HEK293 (cell line): ENCODE data around the gene DHRS11.

Experiments
- CTCF ChIA-PET: fragments of 350-600 bp; formaldehyde crosslinking; extraction: SDS; loops from one replicate; lab custom pipeline; 2021; ENCODE audit warnings: antibody characterized with exemption; lab: Yijun Ruan, JAX
- POLR2A ChIA-PET: fragments of 300-600 bp; formaldehyde crosslinking; extraction: SDS; loops from one replicate; lab custom pipeline; 2020; ENCODE audit warnings: antibody characterized with exemption, inconsistent platforms; lab: Yijun Ruan, JAX
- H3K27ac ChIP-seq: fragments of 200-500 bp; sonication (Bioruptor generic); 2 replicates; pipeline ENCODE4 v1.5.1; 2014; ENCODE audit warnings: low read depth, low read length, control low read depth, inconsistent platforms; ENCODE audit errors: extremely low read depth
- H3K36me3 ChIP-seq, 2 experiments: fragments of 200-500 bp in 1 of 2; sonication (Bioruptor generic) in 1 of 2; 1 replicate in 1 of 2; 2 replicates in 1 of 2; pipeline ENCODE4 v1.5.1; 2014 to 2017; ENCODE audit warnings: inconsistent platforms in 2 of 2, low read length in 2 of 2; ENCODE audit not compliant: control insufficient read depth in 2 of 2, insufficient read depth in 1 of 2
- H3K4me1 ChIP-seq: fragments of 200-500 bp; sonication (Bioruptor generic); 2 replicates; pipeline ENCODE4 v1.5.1; 2014; ENCODE audit warnings: mild to moderate bottlenecking, low read length, inconsistent platforms; ENCODE audit not compliant: control insufficient read depth, insufficient read depth
- H3K4me3 ChIP-seq: 2 replicates; pipeline ENCODE4 v1.5.1; 2011; ENCODE audit warnings: low read depth, mild to moderate bottlenecking, control low read depth, low read length, moderate library complexity
- H3K9me3 ChIP-seq: fragments of 200-500 bp; sonication (Bioruptor generic); 2 replicates; pipeline ENCODE4 v1.5.1; 2014; ENCODE audit warnings: low read depth, low read length, inconsistent platforms; ENCODE audit not compliant: control insufficient read depth, insufficient read depth
- BCL6B ChIP-seq: fragments of 450-650 bp; formaldehyde crosslinking; IDR thresholded peaks from 2 replicates; pipeline ENCODE4 v1.5.1; 2017; ENCODE audit warnings: missing biosample characterization, missing genetic modification characterization
- EGR2 ChIP-seq: fragments of 450-650 bp; formaldehyde crosslinking; IDR thresholded peaks from 2 replicates; pipeline ENCODE4 v1.5.1; 2016; ENCODE audit warnings: low read depth, missing biosample characterization, missing genetic modification characterization
- GFI1B ChIP-seq: fragments of 450-650 bp; formaldehyde crosslinking; IDR thresholded peaks from 2 replicates; pipeline ENCODE4 v1.5.1; 2016; ENCODE audit warnings: missing biosample characterization, missing genetic modification characterization
- IKZF3 ChIP-seq: fragments of 450-650 bp; IDR thresholded peaks from 2 replicates; pipeline ENCODE4 v1.5.0; 2018; ENCODE audit warnings: missing biosample characterization, mild to moderate bottlenecking, missing genetic modification characterization, moderate library complexity
- KLF7 ChIP-seq: fragments of 450-650 bp; formaldehyde crosslinking; IDR thresholded peaks from 2 replicates; pipeline ENCODE4 v1.5.1; 2016; ENCODE audit warnings: missing biosample characterization, missing genetic modification characterization, borderline replicate concordance
- KLF9 ChIP-seq: fragments of 450-650 bp; formaldehyde crosslinking; IDR thresholded peaks from 2 replicates; pipeline ENCODE4 v1.5.1; 2016; ENCODE audit warnings: missing biosample characterization, missing genetic modification characterization, low read depth
- TCF7L2 ChIP-seq: IDR thresholded peaks from 2 replicates; pipeline ENCODE4 v1.6.1; 2011; ENCODE audit warnings: low read depth, mild to moderate bottlenecking, inconsistent platforms, low read length, moderate library complexity, borderline replicate concordance
- ZBTB6 ChIP-seq: fragments of 450-650 bp; formaldehyde crosslinking; IDR thresholded peaks from 2 replicates; pipeline ENCODE4 v1.5.1; 2017; ENCODE audit warnings: missing biosample characterization, missing genetic modification characterization
- ZNF157 ChIP-seq: fragments of 450-650 bp; formaldehyde crosslinking; IDR thresholded peaks from 2 replicates; pipeline ENCODE4 v1.5.1; 2016; ENCODE audit warnings: missing biosample characterization, missing genetic modification characterization
- ZNF23 ChIP-seq: fragments of 450-650 bp; formaldehyde crosslinking; IDR thresholded peaks from 2 replicates; pipeline ENCODE4 v1.5.1; 2016; ENCODE audit warnings: missing biosample characterization, missing genetic modification characterization, borderline replicate concordance
- ZNF341 ChIP-seq: fragments of 450-650 bp; formaldehyde crosslinking; IDR thresholded peaks from 2 replicates; pipeline ENCODE4; 2016; ENCODE audit warnings: low read depth, missing biosample characterization, missing genetic modification characterization
- ZNF433 ChIP-seq: fragments of 450-650 bp; formaldehyde crosslinking; IDR thresholded peaks from 2 replicates; pipeline ENCODE4 v1.5.1; 2016; ENCODE audit warnings: missing biosample characterization, missing genetic modification characterization, low read depth
- ZNF510 ChIP-seq: fragments of 450-650 bp; formaldehyde crosslinking; IDR thresholded peaks from 2 replicates; pipeline ENCODE4 v1.5.1; 2018; ENCODE audit warnings: mild to moderate bottlenecking, missing genetic modification characterization, missing biosample characterization; ENCODE audit not compliant: insufficient replicate concordance
- ZNF514 ChIP-seq: fragments of 450-650 bp; formaldehyde crosslinking; IDR thresholded peaks from 2 replicates; pipeline ENCODE4 v1.5.1; 2016; ENCODE audit warnings: missing biosample characterization, missing genetic modification characterization
- ZNF518A ChIP-seq: fragments of 450-650 bp; formaldehyde crosslinking; conservative IDR thresholded peaks from 2 replicates; pipeline ENCODE4 v1.5.1; 2016; ENCODE audit warnings: low read depth, missing biosample characterization, missing genetic modification characterization
- ZNF558 ChIP-seq: fragments of 450-650 bp; formaldehyde crosslinking; IDR thresholded peaks from 2 replicates; pipeline ENCODE4 v1.5.1; 2016; ENCODE audit warnings: missing biosample characterization, missing genetic modification characterization
- ZNF629 ChIP-seq: fragments of 450-650 bp; formaldehyde crosslinking; IDR thresholded peaks from 2 replicates; pipeline ENCODE4 v1.5.1; 2017; ENCODE audit warnings: missing biosample characterization, missing genetic modification characterization
- ZNF654 ChIP-seq: fragments of 450-650 bp; formaldehyde crosslinking; IDR thresholded peaks from 2 replicates; pipeline ENCODE4 v1.5.1; 2016; ENCODE audit warnings: low read depth, missing biosample characterization, missing genetic modification characterization
- ZNF704 ChIP-seq: fragments of 450-650 bp; formaldehyde crosslinking; IDR thresholded peaks from 2 replicates; pipeline ENCODE4 v1.5.1; 2016; ENCODE audit warnings: missing biosample characterization, missing genetic modification characterization
- ZNF776 ChIP-seq: fragments of 450-650 bp; formaldehyde crosslinking; IDR thresholded peaks from 2 replicates; pipeline ENCODE4 v1.5.0; 2017; ENCODE audit warnings: missing biosample characterization, missing genetic modification characterization, borderline replicate concordance
- ZNF777 ChIP-seq: fragments of 450-650 bp; formaldehyde crosslinking; IDR thresholded peaks from 2 replicates; pipeline ENCODE4 v1.5.1; 2017; ENCODE audit warnings: missing biosample characterization, missing genetic modification characterization, borderline replicate concordance
- ZNF785 ChIP-seq: fragments of 450-650 bp; formaldehyde crosslinking; IDR thresholded peaks from 2 replicates; pipeline ENCODE4 v1.5.1; 2016; ENCODE audit warnings: missing biosample characterization, missing genetic modification characterization
- ZSCAN16 ChIP-seq: fragments of 450-650 bp; formaldehyde crosslinking; IDR thresholded peaks from 2 replicates; pipeline ENCODE4 v1.5.1; 2016; ENCODE audit warnings: missing biosample characterization, missing genetic modification characterization
- TF ChIP-seq, protein P1 (sequence below): fragments of 450-650 bp; formaldehyde crosslinking; IDR thresholded peaks from 2 replicates; pipeline ENCODE4 v1.5.1; 2016; ENCODE audit warnings: missing biosample characterization, missing genetic modification characterization, low read depth

DHRS11 gene

GRCh38 chr17:36575028-36575427 is 16.7 kb upstream of the DHRS11 start:
- H3K36me3 ChIP-seq, result peaks cover 63 to 88% of the 10 kb centered on the region in 2 experiments
- CTCF ChIA-PET, result no interaction called here
- TF ChIP-seq ZNF514 (tag by site-specific recombination) (no peak), ZNF157 (tag by site-specific recombination) (no peak), TCF7L2 (no peak), ZNF629 (no peak), ZNF23 (tag by site-specific recombination) (no peak), ZNF433 (tag by site-specific recombination) (no peak), ZSCAN16 (no peak), KLF7 (no peak), ZNF785 (tag by site-specific recombination) (no peak), ZNF776 (tag by site-specific recombination) (no peak), ZBTB6 (no peak)
- TF ChIP-seq, protein P1, sequence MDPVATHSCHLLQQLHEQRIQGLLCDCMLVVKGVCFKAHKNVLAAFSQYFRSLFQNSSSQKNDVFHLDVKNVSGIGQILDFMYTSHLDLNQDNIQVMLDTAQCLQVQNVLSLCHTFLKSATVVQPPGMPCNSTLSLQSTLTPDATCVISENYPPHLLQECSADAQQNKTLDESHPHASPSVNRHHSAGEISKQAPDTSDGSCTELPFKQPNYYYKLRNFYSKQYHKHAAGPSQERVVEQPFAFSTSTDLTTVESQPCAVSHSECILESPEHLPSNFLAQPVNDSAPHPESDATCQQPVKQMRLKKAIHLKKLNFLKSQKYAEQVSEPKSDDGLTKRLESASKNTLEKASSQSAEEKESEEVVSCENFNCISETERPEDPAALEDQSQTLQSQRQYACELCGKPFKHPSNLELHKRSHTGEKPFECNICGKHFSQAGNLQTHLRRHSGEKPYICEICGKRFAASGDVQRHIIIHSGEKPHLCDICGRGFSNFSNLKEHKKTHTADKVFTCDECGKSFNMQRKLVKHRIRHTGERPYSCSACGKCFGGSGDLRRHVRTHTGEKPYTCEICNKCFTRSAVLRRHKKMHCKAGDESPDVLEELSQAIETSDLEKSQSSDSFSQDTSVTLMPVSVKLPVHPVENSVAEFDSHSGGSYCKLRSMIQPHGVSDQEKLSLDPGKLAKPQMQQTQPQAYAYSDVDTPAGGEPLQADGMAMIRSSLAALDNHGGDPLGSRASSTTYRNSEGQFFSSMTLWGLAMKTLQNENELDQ (tag by site-specific recombination), result no peak
- TF ChIP-seq, all 188 proteins: peak for 0
- POLR2A ChIA-PET, result interaction anchor here (1.5 kb wide), 1 partner anchor 31 kb away, joined by 3 read pairs; no protein-coding TSS in a partner anchor
- no peak overlapping the region for H3K27ac ChIP-seq
- H3K9me3 ChIP-seq, result no peaks in the 10 kb centered on the region
- no peaks in the 10 kb centered on the region for H3K4me1 ChIP-seq
- H3K4me3 ChIP-seq, result no peak overlapping the region

DNA sequence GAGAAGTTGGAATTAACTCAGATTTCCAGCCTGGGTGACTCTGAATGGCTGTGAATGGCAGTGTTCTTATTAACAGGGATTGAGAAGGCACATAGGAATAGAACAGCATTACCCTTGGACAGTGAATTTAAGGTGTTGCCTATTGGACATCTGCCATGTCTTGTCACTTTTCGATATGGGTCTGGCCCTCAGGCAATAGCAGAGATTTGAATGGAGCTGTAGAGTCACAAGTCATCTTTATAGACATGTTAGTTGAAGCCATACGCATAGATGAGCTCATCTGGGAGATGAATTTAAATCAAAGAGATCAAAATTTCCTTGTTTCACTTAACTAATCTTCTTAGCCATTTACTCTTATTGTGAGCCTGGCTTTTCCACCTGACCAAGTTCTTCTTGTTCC is 14.9 kb upstream of the DHRS11 start:
- Histone ChIP-seq H3K4me1 (no peaks in the 10 kb centered on the region), H3K27ac (no peak overlapping the region), H3K4me3 (no peak overlapping the region), H3K9me3 (no peaks in the 10 kb centered on the region), H3K36me3 (peaks cover 67 to 89% of the 10 kb centered on the region in 2 experiments)
- POLR2A ChIA-PET, result interaction anchor here (0.6 kb wide), 1 partner anchor 32 kb away, joined by 4 read pairs; the partner anchor contains the start of gene GGNBP2
- CTCF ChIA-PET, result no interaction called here
- TF ChIP-seq GFI1B (no peak), BCL6B (no peak), ZNF558 (tag by site-specific recombination) (no peak), ZNF654 (tag by site-specific recombination) (no peak), ZNF518A (tag by site-specific recombination) (no peak), ZNF510 (tag by site-specific recombination) (no peak), ZNF777 (tag by site-specific recombination) (no peak), KLF9 (tag by site-specific recombination) (no peak), IKZF3 (tag by site-specific recombination) (no peak), ZNF341 (tag by site-specific recombination) (no peak), ZNF704 (tag by site-specific recombination) (no peak), EGR2 (tag by site-specific recombination) (no peak), ZNF785 (tag by site-specific recombination) (no peak)
